Mucosa of rectum (tissue), 2 donors: Measurements from ENCODE around the gene OLIG1.

Source experiments
- H3K27ac ChIP-seq, 2 donors: one replicate each; pipeline ENCODE4 v1.7.0; 2013; ENCODE audit warnings: inconsistent platforms in 2 of 2, low read depth in 2 of 2, low read length in 2 of 2
- H3K27me3 ChIP-seq, 2 donors: one replicate each; pipeline ENCODE4 v1.7.0; 2013; ENCODE audit warnings: low read length in 2 of 2; ENCODE audit not compliant: control insufficient read depth in 2 of 2, insufficient read depth in 2 of 2
- H3K36me3 ChIP-seq, 2 donors: one replicate each; pipeline ENCODE4 v1.7.0; 2013; ENCODE audit warnings: low read length in 2 of 2; ENCODE audit not compliant: control insufficient read depth in 2 of 2, insufficient read depth in 2 of 2
- H3K4me1 ChIP-seq, 2 donors: one replicate each; pipeline ENCODE4 v1.7.0; 2013; ENCODE audit warnings: low read length in 2 of 2, mild to moderate bottlenecking in 1 of 2; ENCODE audit not compliant: control insufficient read depth in 2 of 2, insufficient read depth in 2 of 2
- H3K4me3 ChIP-seq, 2 donors: one replicate each; pipeline ENCODE4 v1.7.0; 2013; ENCODE audit warnings: low read length in 2 of 2
- H3K9ac ChIP-seq, 2 donors: one replicate each; pipeline ENCODE4 v1.7.0; 2013; ENCODE audit warnings: low read length in 2 of 2, low read depth in 1 of 2, mild to moderate bottlenecking in 1 of 2
- H3K9me3 ChIP-seq, 2 donors: one replicate each; pipeline ENCODE4 v1.7.0; 2013; ENCODE audit warnings: low read length in 2 of 2; ENCODE audit not compliant: control insufficient read depth in 2 of 2
- donor health status: healthy.
- donor health status: Normal muscosa, but diverticular disease.

OLIG1 gene

GRCh38 chr21:33112151-33112550 lies 42.2 kb downstream of the OLIG1 start:
- Histone ChIP-seq H3K4me1 (no peaks in the 10 kb centered on the region), H3K36me3 (no peaks in the 10 kb centered on the region), H3K4me3 (no peak overlapping the region), H3K9ac (no peak overlapping the region), H3K27ac (no peak overlapping the region), H3K27me3 (peaks cover 22 to 26% of the 10 kb centered on the region in 2 donors), H3K9me3 (no peaks in the 10 kb centered on the region)

- Histone ChIP-seq H3K9me3 (no peaks in the 10 kb centered on the region), H3K27me3 (peaks cover 23 to 26% of the 10 kb centered on the region in 2 donors), H3K4me1 (no peaks in the 10 kb centered on the region), H3K9ac (no peak overlapping the region), H3K27ac (no peak overlapping the region), H3K36me3 (no peaks in the 10 kb centered on the region), H3K4me3 (no peak overlapping the region)
Observed at GRCh38 chr21:33112681-33113080, 42.7 kb downstream of the OLIG1 start.

GRCh38 chr21:33113131-33113530 lies 43.2 kb downstream of the OLIG1 start:
- no peak overlapping the region for H3K27ac ChIP-seq
- no peak overlapping the region for H3K9ac ChIP-seq
- no peak overlapping the region for H3K4me3 ChIP-seq
- no peaks in the 10 kb centered on the region for H3K4me1 ChIP-seq
- H3K9me3 ChIP-seq = no peaks in the 10 kb centered on the region
- H3K36me3 ChIP-seq = no peaks in the 10 kb centered on the region
- peaks cover 26% of the 10 kb centered on the region in 2 donors for H3K27me3 ChIP-seq

- Histone ChIP-seq H3K27ac (no peak overlapping the region), H3K9me3 (no peaks in the 10 kb centered on the region), H3K4me1 (no peaks in the 10 kb centered on the region), H3K36me3 (no peaks in the 10 kb centered on the region), H3K4me3 (no peak overlapping the region), H3K9ac (no peak overlapping the region), H3K27me3 (peaks cover 20 to 24% of the 10 kb centered on the region in 2 donors)
Observed at GRCh38 chr21:33114276-33114675, 44.3 kb downstream of the OLIG1 start.

- Histone ChIP-seq H3K27me3 (peaks cover 14 to 18% of the 10 kb centered on the region in 2 donors), H3K4me1 (no peaks in the 10 kb centered on the region), H3K27ac (no peak overlapping the region), H3K4me3 (no peak overlapping the region), H3K9me3 (no peaks in the 10 kb centered on the region), H3K36me3 (no peaks in the 10 kb centered on the region), H3K9ac (no peak overlapping the region)
Observed at GRCh38 chr21:33115631-33116510, 45.9 kb downstream of the OLIG1 start.

GRCh38 chr21:33116676-33117075 lies 46.7 kb downstream of the OLIG1 start:
- Histone ChIP-seq H3K4me3 (no peak overlapping the region), H3K9me3 (no peaks in the 10 kb centered on the region), H3K4me1 (no peaks in the 10 kb centered on the region), H3K27ac (no peak overlapping the region), H3K36me3 (no peaks in the 10 kb centered on the region), H3K9ac (no peak overlapping the region), H3K27me3 (peaks cover 10 to 14% of the 10 kb centered on the region in 2 donors)

- H3K4me1 ChIP-seq = no peaks in the 10 kb centered on the region
- H3K9me3 ChIP-seq = no peaks in the 10 kb centered on the region
- H3K4me3 ChIP-seq = no peak overlapping the region
- no peak overlapping the region for H3K9ac ChIP-seq
- no peak overlapping the region for H3K27ac ChIP-seq
- H3K27me3 ChIP-seq = peaks cover 8 to 10% of the 10 kb centered on the region in 2 donors
- no peaks in the 10 kb centered on the region for H3K36me3 ChIP-seq
Observed at GRCh38 chr21:33117101-33117888, 47.4 kb downstream of the OLIG1 start.
